WTC11 (cell line): ENCODE measurements around the gene TRMO. TPM values are rescaled to one million over a fixed set of nuclear protein-coding genes. Genes with fewer than 3 reads are reported as not detected.

Experiments
- ATF1 ChIP-seq: sonication (generic); formaldehyde crosslinking; IDR thresholded peaks from 2 replicates; pipeline ENCODE4 v1.8.1; 2023; ENCODE audit warnings: mild to moderate bottlenecking, moderate library complexity, missing genetic modification reagents
- ATF2 ChIP-seq: sonication (generic); formaldehyde crosslinking; IDR thresholded peaks from 2 replicates; pipeline ENCODE4 v1.8.1; 2022; ENCODE audit warnings: low read depth, missing genetic modification reagents, borderline replicate concordance
- CBFB ChIP-seq: sonication (generic); formaldehyde crosslinking; IDR thresholded peaks from 2 replicates; pipeline ENCODE4 v1.8.1; 2022; ENCODE audit warnings: mild to moderate bottlenecking, low read depth, missing genetic modification reagents
- CREM ChIP-seq: sonication (generic); formaldehyde crosslinking; IDR thresholded peaks from 2 replicates; pipeline ENCODE4 v1.8.1; 2022; ENCODE audit warnings: mild to moderate bottlenecking, missing genetic modification reagents, moderate library complexity
- CTCF ChIP-seq: fragments of 200-600 bp; IDR thresholded peaks from 2 replicates; pipeline ENCODE4 v1.8.0; 2022; ENCODE audit warnings: antibody characterized with exemption
- EMX1 ChIP-seq: fragments of 250-450 bp; sonication (Bioruptor Pico); IDR thresholded peaks from 2 replicates; pipeline ENCODE4 v1.8.0; 2021; ENCODE audit warnings: mild to moderate bottlenecking
- ETV6 ChIP-seq: sonication (generic); formaldehyde crosslinking; IDR thresholded peaks from 2 replicates; pipeline ENCODE4 v1.8.1; 2022; ENCODE audit warnings: mild to moderate bottlenecking, missing genetic modification reagents
- FOXJ3 ChIP-seq: sonication (generic); formaldehyde crosslinking; IDR thresholded peaks from 2 replicates; pipeline ENCODE4 v1.9.0; 2021; ENCODE audit warnings: missing genetic modification reagents, mild to moderate bottlenecking, borderline replicate concordance
- FOXP4 ChIP-seq: sonication (generic); formaldehyde crosslinking; IDR thresholded peaks from 2 replicates; pipeline ENCODE4 v1.8.0; 2022; ENCODE audit warnings: mild to moderate bottlenecking, missing genetic modification reagents
- IRF2 ChIP-seq: sonication (generic); formaldehyde crosslinking; IDR thresholded peaks from 2 replicates; pipeline ENCODE4 v1.8.0; 2022; ENCODE audit warnings: low read depth, missing genetic modification reagents, borderline replicate concordance
- KAT7 ChIP-seq: sonication (generic); formaldehyde crosslinking; IDR thresholded peaks from 2 replicates; pipeline ENCODE4 v1.8.1; 2023; ENCODE audit warnings: missing genetic modification reagents, mild to moderate bottlenecking, borderline replicate concordance
- MYBL2 ChIP-seq: sonication (generic); formaldehyde crosslinking; IDR thresholded peaks from 2 replicates; pipeline ENCODE4 v1.8.1; 2023; ENCODE audit warnings: mild to moderate bottlenecking, moderate library complexity, missing genetic modification reagents
- NFATC4 ChIP-seq: fragments of 250-450 bp; sonication (Bioruptor Pico); IDR thresholded peaks from 2 replicates; pipeline ENCODE4 v1.9.0; 2021; ENCODE audit warnings: mild to moderate bottlenecking
- OVOL2 ChIP-seq: fragments of 250-450 bp; sonication (Bioruptor Pico); IDR thresholded peaks from 2 replicates; pipeline ENCODE4 v1.9.0; 2021; ENCODE audit warnings: mild to moderate bottlenecking, borderline replicate concordance
- PRRX2 ChIP-seq: fragments of 250-450 bp; sonication (Bioruptor Pico); IDR thresholded peaks from 2 replicates; pipeline ENCODE4 v1.8.0; 2021; ENCODE audit warnings: mild to moderate bottlenecking
- SOX15 ChIP-seq: fragments of 250-450 bp; sonication (Bioruptor Pico); IDR thresholded peaks from 2 replicates; pipeline ENCODE4 v1.9.0; 2021; ENCODE audit warnings: mild to moderate bottlenecking
- TCF7 ChIP-seq: sonication (generic); formaldehyde crosslinking; IDR thresholded peaks from 2 replicates; pipeline ENCODE4 v1.8.0; 2022; ENCODE audit warnings: mild to moderate bottlenecking, low read depth, missing genetic modification reagents, moderate library complexity
- TP53 ChIP-seq: sonication (generic); formaldehyde crosslinking; IDR thresholded peaks from 2 replicates; pipeline ENCODE4 v1.8.1; 2023; ENCODE audit warnings: mild to moderate bottlenecking, missing genetic modification reagents
- USF2 ChIP-seq: sonication (generic); formaldehyde crosslinking; IDR thresholded peaks from 2 replicates; pipeline ENCODE4 v1.8.1; 2023; ENCODE audit warnings: mild to moderate bottlenecking, missing genetic modification reagents, moderate library complexity
- ZNF121 ChIP-seq: sonication (generic); formaldehyde crosslinking; IDR thresholded peaks from 2 replicates; pipeline ENCODE4 v1.8.0; 2023; ENCODE audit warnings: missing genetic modification reagents
- ZNF219 ChIP-seq: sonication (generic); formaldehyde crosslinking; IDR thresholded peaks from 2 replicates; pipeline ENCODE4 v1.8.0; 2023; ENCODE audit warnings: missing genetic modification reagents, mild to moderate bottlenecking, borderline replicate concordance
- total RNA-seq: library from RNA; stranded (reverse); gene quantifications from 3 replicates; pipeline ENCODE4 v1.2.3, GENCODE V29; 2021
- TF ChIP-seq, protein P1 (sequence below): sonication (generic); formaldehyde crosslinking; IDR thresholded peaks from 2 replicates; pipeline ENCODE4 v1.8.0; 2022; ENCODE audit warnings: mild to moderate bottlenecking, missing genetic modification reagents
- TF ChIP-seq, protein P2 (sequence below): fragments of 250-450 bp; sonication (Bioruptor Pico); IDR thresholded peaks from 2 replicates; pipeline ENCODE4 v1.9.0; 2021; ENCODE audit warnings: mild to moderate bottlenecking
- TF ChIP-seq, protein P3 (sequence below): sonication (generic); formaldehyde crosslinking; IDR thresholded peaks from 2 replicates; pipeline ENCODE4 v1.8.1; 2022; ENCODE audit warnings: low read depth, mild to moderate bottlenecking, moderate library complexity, missing genetic modification reagents, borderline replicate concordance
- TF ChIP-seq, protein P4 (sequence below): sonication (generic); formaldehyde crosslinking; IDR thresholded peaks from 2 replicates; pipeline ENCODE4 v1.8.1; 2023; ENCODE audit warnings: mild to moderate bottlenecking, missing genetic modification reagents

Gene TRMO
- total RNA-seq, 1 experiment from 2014 or later: 4.6 TPM

DNA sequence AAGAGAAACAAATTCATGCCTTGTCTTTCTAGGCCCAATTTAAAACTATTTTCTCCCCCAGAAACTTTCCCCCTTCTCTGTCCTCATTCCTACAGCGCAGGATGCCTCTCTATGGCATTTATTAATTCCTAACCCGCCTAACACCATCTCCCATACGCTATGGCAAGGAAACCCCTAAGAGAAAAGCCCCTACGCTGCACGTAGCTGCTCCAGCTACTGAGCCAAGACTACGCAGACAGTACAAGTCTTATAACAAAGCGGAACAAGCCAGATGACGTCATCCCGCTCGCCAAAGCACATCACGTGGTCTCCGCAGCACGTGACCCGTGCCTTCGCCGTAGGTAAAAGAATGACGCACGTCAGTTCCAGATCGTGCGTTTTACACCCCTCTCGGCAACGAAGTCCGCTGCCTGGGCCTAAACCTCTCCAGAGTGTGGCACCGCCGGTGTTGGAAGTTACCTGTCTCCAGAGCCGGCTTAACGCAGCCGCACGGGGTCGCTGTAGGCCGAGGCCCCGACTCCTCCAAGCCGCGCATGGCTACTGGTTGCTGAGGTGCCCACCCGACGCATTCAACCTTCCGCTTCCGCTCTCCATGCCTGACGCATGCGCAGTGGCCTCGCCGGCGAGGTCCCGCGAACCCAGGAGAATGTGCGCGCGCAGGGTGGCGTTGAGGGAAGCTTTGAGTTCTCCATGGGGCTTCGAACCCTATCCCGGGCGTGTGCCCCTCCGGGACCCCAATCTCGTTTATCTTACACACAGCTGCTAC lies at the start of gene TRMO (continued):
- TF ChIP-seq TP53 (CRISPR knock-in tag) (no peak), ETV6 (CRISPR knock-in tag) (peak; percentile 95), EMX1 (CRISPR knock-in tag) (no peak), OVOL2 (CRISPR knock-in tag) (peak; percentile 72; the same call in 1 of the 2 replicates), NFATC4 (no peak), ZNF121 (CRISPR knock-in tag) (no peak), CBFB (CRISPR knock-in tag) (no peak), SOX15 (CRISPR knock-in tag) (peak; percentile 45; the same call in 1 of the 2 replicates), FOXP4 (CRISPR knock-in tag) (no peak; the same call in 1 of the 2 replicates), IRF2 (CRISPR knock-in tag) (0 out of 2 replicates have a peak, but pooled peaks have one; percentile 22), TCF7 (CRISPR knock-in tag) (no peak), PRRX2 (CRISPR knock-in tag) (no peak; the same call in 1 of the 2 replicates), ATF2 (CRISPR knock-in tag) (peak; percentile 83; the same call in 1 of the 2 replicates), MYBL2 (CRISPR knock-in tag) (peak; percentile 91), KAT7 (CRISPR knock-in tag) (no peak), CREM (CRISPR knock-in tag) (peak; percentile 96), USF2 (CRISPR knock-in tag) (peak; percentile 100), FOXJ3 (CRISPR knock-in tag) (no peak), CTCF (peak; percentile 39; the same call in 1 of the 2 replicates), ZNF219 (CRISPR knock-in tag) (no peak), ATF1 (peak; percentile 91)
- TF ChIP-seq, protein P1, sequence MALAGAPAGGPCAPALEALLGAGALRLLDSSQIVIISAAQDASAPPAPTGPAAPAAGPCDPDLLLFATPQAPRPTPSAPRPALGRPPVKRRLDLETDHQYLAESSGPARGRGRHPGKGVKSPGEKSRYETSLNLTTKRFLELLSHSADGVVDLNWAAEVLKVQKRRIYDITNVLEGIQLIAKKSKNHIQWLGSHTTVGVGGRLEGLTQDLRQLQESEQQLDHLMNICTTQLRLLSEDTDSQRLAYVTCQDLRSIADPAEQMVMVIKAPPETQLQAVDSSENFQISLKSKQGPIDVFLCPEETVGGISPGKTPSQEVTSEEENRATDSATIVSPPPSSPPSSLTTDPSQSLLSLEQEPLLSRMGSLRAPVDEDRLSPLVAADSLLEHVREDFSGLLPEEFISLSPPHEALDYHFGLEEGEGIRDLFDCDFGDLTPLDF (CRISPR knock-in tag): peak; percentile 83
- TF ChIP-seq, protein P2, sequence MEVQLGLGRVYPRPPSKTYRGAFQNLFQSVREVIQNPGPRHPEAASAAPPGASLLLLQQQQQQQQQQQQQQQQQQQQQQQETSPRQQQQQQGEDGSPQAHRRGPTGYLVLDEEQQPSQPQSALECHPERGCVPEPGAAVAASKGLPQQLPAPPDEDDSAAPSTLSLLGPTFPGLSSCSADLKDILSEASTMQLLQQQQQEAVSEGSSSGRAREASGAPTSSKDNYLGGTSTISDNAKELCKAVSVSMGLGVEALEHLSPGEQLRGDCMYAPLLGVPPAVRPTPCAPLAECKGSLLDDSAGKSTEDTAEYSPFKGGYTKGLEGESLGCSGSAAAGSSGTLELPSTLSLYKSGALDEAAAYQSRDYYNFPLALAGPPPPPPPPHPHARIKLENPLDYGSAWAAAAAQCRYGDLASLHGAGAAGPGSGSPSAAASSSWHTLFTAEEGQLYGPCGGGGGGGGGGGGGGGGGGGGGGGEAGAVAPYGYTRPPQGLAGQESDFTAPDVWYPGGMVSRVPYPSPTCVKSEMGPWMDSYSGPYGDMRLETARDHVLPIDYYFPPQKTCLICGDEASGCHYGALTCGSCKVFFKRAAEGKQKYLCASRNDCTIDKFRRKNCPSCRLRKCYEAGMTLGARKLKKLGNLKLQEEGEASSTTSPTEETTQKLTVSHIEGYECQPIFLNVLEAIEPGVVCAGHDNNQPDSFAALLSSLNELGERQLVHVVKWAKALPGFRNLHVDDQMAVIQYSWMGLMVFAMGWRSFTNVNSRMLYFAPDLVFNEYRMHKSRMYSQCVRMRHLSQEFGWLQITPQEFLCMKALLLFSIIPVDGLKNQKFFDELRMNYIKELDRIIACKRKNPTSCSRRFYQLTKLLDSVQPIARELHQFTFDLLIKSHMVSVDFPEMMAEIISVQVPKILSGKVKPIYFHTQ (CRISPR knock-in tag): no peak
- TF ChIP-seq, protein P3, sequence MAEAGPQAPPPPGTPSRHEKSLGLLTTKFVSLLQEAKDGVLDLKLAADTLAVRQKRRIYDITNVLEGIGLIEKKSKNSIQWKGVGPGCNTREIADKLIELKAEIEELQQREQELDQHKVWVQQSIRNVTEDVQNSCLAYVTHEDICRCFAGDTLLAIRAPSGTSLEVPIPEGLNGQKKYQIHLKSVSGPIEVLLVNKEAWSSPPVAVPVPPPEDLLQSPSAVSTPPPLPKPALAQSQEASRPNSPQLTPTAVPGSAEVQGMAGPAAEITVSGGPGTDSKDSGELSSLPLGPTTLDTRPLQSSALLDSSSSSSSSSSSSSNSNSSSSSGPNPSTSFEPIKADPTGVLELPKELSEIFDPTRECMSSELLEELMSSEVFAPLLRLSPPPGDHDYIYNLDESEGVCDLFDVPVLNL (CRISPR knock-in tag): no peak
- TF ChIP-seq, protein P4, sequence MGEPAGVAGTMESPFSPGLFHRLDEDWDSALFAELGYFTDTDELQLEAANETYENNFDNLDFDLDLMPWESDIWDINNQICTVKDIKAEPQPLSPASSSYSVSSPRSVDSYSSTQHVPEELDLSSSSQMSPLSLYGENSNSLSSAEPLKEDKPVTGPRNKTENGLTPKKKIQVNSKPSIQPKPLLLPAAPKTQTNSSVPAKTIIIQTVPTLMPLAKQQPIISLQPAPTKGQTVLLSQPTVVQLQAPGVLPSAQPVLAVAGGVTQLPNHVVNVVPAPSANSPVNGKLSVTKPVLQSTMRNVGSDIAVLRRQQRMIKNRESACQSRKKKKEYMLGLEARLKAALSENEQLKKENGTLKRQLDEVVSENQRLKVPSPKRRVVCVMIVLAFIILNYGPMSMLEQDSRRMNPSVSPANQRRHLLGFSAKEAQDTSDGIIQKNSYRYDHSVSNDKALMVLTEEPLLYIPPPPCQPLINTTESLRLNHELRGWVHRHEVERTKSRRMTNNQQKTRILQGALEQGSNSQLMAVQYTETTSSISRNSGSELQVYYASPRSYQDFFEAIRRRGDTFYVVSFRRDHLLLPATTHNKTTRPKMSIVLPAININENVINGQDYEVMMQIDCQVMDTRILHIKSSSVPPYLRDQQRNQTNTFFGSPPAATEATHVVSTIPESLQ (CRISPR knock-in tag): no peak
